Panc1 (cell line): ENCODE measurements around the gene RBFOX1. TPM values are rescaled to one million over a fixed set of nuclear protein-coding genes. Genes with fewer than 3 reads are reported as not detected.

Source experiments
- ATAC-seq: fragments of 200-7000 bp; cut with Tn5 transposase; 2 replicates; pipeline ENCODE4 v1.9.1; 2020; ENCODE audit warnings: mild to moderate bottlenecking, moderate library complexity
- BruUV-seq: library from RNA; stranded (reverse); fragments of 400-500 nt; replicated peaks from 2 replicates; lab custom pipeline; 2021; lab: Mats Ljungman, UMichigan
- CTCF ChIA-PET: fragments of 300-600 bp; sonication (Branson Sonifier 250); formaldehyde crosslinking; loops from one replicate; lab custom pipeline; 2022; ENCODE audit warnings: antibody characterized with exemption; lab: Charles Lee
- POLR2A ChIA-PET: fragments of 300-600 bp; sonication (Branson Sonifier 250); formaldehyde crosslinking; loops from one replicate; lab custom pipeline; 2022; ENCODE audit warnings: antibody characterized with exemption; lab: Charles Lee
- DNase-seq: peaks from one replicate; pipeline ENCODE4 v3.0.0-alpha.2; 2010; ENCODE audit warnings: low read depth, low spot score
- H3K27ac ChIP-seq: 2 replicates; pipeline ENCODE4 v1.5.1; 2011; ENCODE audit warnings: mild to moderate bottlenecking, low read length, inconsistent platforms
- H3K27me3 ChIP-seq: fragments of 200-500 bp; sonication (Bioruptor generic); 2 replicates; pipeline ENCODE4 v1.6.0; 2014; ENCODE audit warnings: low read length, inconsistent platforms; ENCODE audit not compliant: control insufficient read depth, insufficient read depth
- H3K36me3 ChIP-seq: fragments of 200-500 bp; sonication (Bioruptor generic); 2 replicates; pipeline ENCODE4 v1.5.1; 2014; ENCODE audit warnings: inconsistent platforms, mild to moderate bottlenecking, low read length, moderate library complexity; ENCODE audit not compliant: control insufficient read depth, insufficient read depth
- H3K4me1 ChIP-seq: 2 replicates; pipeline ENCODE4 v1.5.1; 2011; ENCODE audit warnings: inconsistent platforms, mild to moderate bottlenecking, low read length, moderate library complexity; ENCODE audit not compliant: control insufficient read depth, insufficient read depth
- H3K4me3 ChIP-seq, 2 experiments: 2 replicates each; pipeline ENCODE4 v1.5.1; 2011 to 2012; ENCODE audit warnings: low read depth in 2 of 2, low read length in 2 of 2, mild to moderate bottlenecking in 2 of 2, inconsistent platforms in 1 of 2, moderate library complexity in 1 of 2
- H3K9me3 ChIP-seq: fragments of 200-500 bp; sonication (Bioruptor generic); 2 replicates; pipeline ENCODE4 v1.5.1; 2014; ENCODE audit warnings: low read depth, mild to moderate bottlenecking, inconsistent platforms, low read length, moderate library complexity; ENCODE audit not compliant: control insufficient read depth, insufficient read depth
- POLR2AphosphoS5 ChIP-seq: IDR thresholded peaks from 2 replicates; pipeline ENCODE4 v1.6.1; 2012; ENCODE audit warnings: mild to moderate bottlenecking, low read depth, low read length, moderate library complexity
- SIN3A ChIP-seq: IDR thresholded peaks from 2 replicates; pipeline ENCODE4 v1.6.1; 2012; ENCODE audit warnings: low read depth, mild to moderate bottlenecking, low read length, moderate library complexity, borderline replicate concordance; ENCODE audit not compliant: insufficient read depth
- TCF7L2 ChIP-seq: IDR thresholded peaks from 2 replicates; pipeline ENCODE4 v1.6.1; 2011; ENCODE audit warnings: mild to moderate bottlenecking, low read depth, low read length, inconsistent platforms
- in situ Hi-C: cut with HindIII; loops from 2 replicates; pipeline ENCODE4 v1.10.0; 2016; ENCODE audit warnings: low sequenced_read_pairs, low pct_unique_long_range_greater_than_20kb
- intact Hi-C: fragments of 100-400 bp; cut with micrococcal nuclease; formaldehyde crosslinking; loops from one replicate; pipeline ENCODE4 v1.10.0; 2022; ENCODE audit not compliant: unreplicated experiment
- total RNA-seq: library from RNA; stranded (reverse); gene quantifications from one replicate; pipeline ENCODE4 v1.2.1, GENCODE V29; 2021; ENCODE audit not compliant: unreplicated experiment
- TF ChIP-seq, protein P1 (sequence below): fragments of 450-650 bp; IDR thresholded peaks from 2 replicates; pipeline ENCODE4 v1.5.1; 2017; ENCODE audit warnings: mild to moderate bottlenecking
- TF ChIP-seq, protein P2 (sequence below), 2 experiments: IDR thresholded peaks; 2 replicates each; pipeline ENCODE4 v1.6.1; 2011 to 2012; ENCODE audit warnings: low read depth in 2 of 2, control low read depth in 1 of 2, low read length in 1 of 2, mild to moderate bottlenecking in 1 of 2, moderate library complexity in 1 of 2; ENCODE audit not compliant: insufficient read depth in 1 of 2

Gene RBFOX1
- total RNA-seq, 1 experiment from 2014 or later = not detected

DNA sequence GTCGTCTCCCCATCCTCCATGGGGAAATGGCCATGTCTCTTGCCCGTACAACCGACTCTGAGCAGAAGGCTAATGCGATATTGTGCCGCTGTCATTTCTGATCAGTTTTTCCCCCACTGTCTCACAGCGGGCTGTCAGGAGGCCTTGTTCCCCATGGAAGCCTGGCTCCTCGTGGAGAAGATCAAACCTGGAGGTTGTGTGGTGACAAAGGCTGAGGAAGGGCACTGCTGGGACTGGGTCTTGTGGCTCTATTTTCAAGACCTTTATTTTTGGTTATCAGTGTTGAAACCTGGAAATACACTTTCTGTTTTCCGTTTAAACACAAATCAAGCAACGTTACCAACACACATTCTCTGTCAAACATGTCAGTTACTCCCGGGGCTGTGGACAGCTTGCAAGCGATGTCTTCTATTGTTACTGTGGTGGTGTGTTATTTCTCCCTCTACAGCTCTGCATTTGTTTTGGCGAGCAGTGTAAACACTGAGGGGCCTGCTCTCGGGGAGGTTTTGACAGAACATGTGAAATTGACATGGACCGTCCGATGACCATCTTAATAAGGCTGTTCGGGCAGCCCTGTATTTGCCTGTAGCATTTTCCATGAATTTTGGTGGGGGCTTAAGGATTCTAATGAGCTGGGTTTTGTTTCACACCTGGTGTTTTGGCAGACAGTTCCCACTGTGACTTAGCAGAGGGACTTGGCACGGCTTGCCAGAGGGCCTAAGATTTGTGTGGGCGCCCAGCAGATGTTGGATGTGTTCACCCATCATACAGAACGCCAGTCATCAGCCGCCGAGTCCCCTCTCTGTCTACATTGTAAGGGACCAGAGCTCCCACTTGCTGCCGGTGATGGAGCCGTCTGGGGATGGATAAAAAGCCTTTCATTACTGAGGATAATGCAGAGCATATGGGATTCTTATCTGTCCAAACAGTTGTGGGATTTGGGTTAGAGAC lies 12.5 kb downstream of the RBFOX1 start:
- POLR2A ChIA-PET = no interaction called here
- Histone ChIP-seq H3K9me3 (no peaks in the 10 kb centered on the region), H3K36me3 (no peaks in the 10 kb centered on the region), H3K4me3 (no peak overlapping the region), H3K4me1 (no peaks in the 10 kb centered on the region), H3K27ac (no peak overlapping the region), H3K27me3 (no peaks in the 10 kb centered on the region)
- intact Hi-C loops (no loop called here), in situ Hi-C loops (no loop called here)
- TF ChIP-seq, protein P1, sequence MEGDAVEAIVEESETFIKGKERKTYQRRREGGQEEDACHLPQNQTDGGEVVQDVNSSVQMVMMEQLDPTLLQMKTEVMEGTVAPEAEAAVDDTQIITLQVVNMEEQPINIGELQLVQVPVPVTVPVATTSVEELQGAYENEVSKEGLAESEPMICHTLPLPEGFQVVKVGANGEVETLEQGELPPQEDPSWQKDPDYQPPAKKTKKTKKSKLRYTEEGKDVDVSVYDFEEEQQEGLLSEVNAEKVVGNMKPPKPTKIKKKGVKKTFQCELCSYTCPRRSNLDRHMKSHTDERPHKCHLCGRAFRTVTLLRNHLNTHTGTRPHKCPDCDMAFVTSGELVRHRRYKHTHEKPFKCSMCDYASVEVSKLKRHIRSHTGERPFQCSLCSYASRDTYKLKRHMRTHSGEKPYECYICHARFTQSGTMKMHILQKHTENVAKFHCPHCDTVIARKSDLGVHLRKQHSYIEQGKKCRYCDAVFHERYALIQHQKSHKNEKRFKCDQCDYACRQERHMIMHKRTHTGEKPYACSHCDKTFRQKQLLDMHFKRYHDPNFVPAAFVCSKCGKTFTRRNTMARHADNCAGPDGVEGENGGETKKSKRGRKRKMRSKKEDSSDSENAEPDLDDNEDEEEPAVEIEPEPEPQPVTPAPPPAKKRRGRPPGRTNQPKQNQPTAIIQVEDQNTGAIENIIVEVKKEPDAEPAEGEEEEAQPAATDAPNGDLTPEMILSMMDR = no peak
- TF ChIP-seq POLR2AphosphoS5 (no peak), SIN3A (no peak), TCF7L2 (no peak)
- TF ChIP-seq, protein P2, sequence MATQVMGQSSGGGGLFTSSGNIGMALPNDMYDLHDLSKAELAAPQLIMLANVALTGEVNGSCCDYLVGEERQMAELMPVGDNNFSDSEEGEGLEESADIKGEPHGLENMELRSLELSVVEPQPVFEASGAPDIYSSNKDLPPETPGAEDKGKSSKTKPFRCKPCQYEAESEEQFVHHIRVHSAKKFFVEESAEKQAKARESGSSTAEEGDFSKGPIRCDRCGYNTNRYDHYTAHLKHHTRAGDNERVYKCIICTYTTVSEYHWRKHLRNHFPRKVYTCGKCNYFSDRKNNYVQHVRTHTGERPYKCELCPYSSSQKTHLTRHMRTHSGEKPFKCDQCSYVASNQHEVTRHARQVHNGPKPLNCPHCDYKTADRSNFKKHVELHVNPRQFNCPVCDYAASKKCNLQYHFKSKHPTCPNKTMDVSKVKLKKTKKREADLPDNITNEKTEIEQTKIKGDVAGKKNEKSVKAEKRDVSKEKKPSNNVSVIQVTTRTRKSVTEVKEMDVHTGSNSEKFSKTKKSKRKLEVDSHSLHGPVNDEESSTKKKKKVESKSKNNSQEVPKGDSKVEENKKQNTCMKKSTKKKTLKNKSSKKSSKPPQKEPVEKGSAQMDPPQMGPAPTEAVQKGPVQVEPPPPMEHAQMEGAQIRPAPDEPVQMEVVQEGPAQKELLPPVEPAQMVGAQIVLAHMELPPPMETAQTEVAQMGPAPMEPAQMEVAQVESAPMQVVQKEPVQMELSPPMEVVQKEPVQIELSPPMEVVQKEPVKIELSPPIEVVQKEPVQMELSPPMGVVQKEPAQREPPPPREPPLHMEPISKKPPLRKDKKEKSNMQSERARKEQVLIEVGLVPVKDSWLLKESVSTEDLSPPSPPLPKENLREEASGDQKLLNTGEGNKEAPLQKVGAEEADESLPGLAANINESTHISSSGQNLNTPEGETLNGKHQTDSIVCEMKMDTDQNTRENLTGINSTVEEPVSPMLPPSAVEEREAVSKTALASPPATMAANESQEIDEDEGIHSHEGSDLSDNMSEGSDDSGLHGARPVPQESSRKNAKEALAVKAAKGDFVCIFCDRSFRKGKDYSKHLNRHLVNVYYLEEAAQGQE (IDR thresholded peaks at IDR 0.05; ENCODE audit: insufficient read depth in 1 of 2, low read depth in 2 of 2, low read length in 1 of 2) = no peak
- DNase-seq = no peak
- BruUV-seq = no TSS peak
- ATAC-seq = no peak
- CTCF ChIA-PET = no interaction called here

DNA sequence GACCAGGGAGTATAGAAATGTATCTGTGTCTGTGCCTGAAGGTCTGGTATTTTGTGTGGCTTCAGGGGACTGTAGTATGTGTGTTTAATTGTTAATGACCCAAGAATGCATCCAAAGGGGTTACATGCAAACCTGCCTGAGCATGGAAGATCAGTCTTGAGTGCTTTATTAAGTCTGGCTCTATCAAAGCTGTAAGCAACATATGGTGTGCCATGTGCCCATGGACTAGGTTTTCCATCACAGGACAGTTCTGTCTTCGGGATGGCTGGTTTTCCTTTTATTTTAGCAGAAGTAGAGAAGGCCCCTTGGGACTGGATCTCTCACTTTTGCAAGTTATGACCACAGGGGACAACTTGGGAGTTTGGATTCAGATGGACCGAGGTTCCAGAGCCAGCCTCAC lies 18.2 kb downstream of the RBFOX1 start:
- CTCF ChIA-PET = no interaction called here
- intact Hi-C loops = no loop called here
- POLR2A ChIA-PET = no interaction called here
- no peak overlapping the region for H3K4me3 ChIP-seq
- in situ Hi-C loops = no loop called here
- H3K27ac ChIP-seq = no peak overlapping the region
- ATAC-seq = no peak
- no peaks in the 10 kb centered on the region for H3K9me3 ChIP-seq
- no peaks in the 10 kb centered on the region for H3K27me3 ChIP-seq
- no peak for DNase-seq
- TF ChIP-seq, protein P1 = no peak
- TF ChIP-seq SIN3A (no peak), POLR2AphosphoS5 (no peak)
- TF ChIP-seq, protein P2 (IDR thresholded peaks at IDR 0.05; ENCODE audit: insufficient read depth in 1 of 2, low read depth in 2 of 2, low read length in 1 of 2) = no peak
- H3K36me3 ChIP-seq = no peaks in the 10 kb centered on the region
- no TSS peak for BruUV-seq
- no peaks in the 10 kb centered on the region for H3K4me1 ChIP-seq
